Mononuclear cell (primary cell): ENCODE data around the gene UPK3B. TPM values are rescaled to one million over a fixed set of nuclear protein-coding genes. Genes with fewer than 3 reads are reported as not detected.
"Not testable (repeated sequence)": the region's sequence is repeated elsewhere in the genome, so short reads cannot be mapped to it uniquely, and the experiment has no call there.

Experiments
- H3K27me3 ChIP-seq: 2 replicates; pipeline ENCODE4 v1.6.0; 2011; ENCODE audit warnings: low read length, control low read depth; ENCODE audit not compliant: insufficient read depth
- H3K4me1 ChIP-seq: 2 replicates; pipeline ENCODE4 v1.5.1; 2011; ENCODE audit warnings: mild to moderate bottlenecking, low read length, control low read depth; ENCODE audit not compliant: insufficient read depth
- H3K4me3 ChIP-seq: 2 replicates; pipeline ENCODE4 v1.5.1; 2011; ENCODE audit warnings: mild to moderate bottlenecking, low read length, moderate library complexity
- H3K9me3 ChIP-seq: 2 replicates; pipeline ENCODE4 v1.5.1; 2011; ENCODE audit warnings: low read depth, mild to moderate bottlenecking, control low read depth, low read length
- total RNA-seq: library from RNA; depleted of rRNA; stranded (reverse); fragments of >200 nt; gene quantifications from one replicate; pipeline ENCODE4 v1.2.3, GENCODE V29; 2012

UPK3B gene
- total RNA-seq, 1 donor: 0.52 TPM

DNA sequence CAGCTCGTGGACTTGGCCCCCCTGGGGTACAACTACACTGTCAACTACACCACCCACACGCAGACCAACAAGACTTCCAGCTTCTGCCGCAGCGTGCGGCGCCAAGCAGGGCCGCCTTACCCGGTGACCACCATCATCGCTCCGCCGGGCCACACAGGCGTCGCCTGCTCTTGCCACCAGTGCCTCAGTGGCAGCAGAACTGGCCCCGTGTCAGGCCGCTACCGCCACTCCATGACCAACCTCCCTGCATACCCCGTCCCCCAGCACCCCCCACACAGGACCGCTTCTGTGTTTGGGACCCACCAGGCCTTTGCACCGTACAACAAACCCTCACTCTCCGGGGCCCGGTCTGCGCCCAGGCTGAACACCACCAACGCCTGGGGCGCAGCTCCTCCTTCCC lies 27.7 kb upstream of the UPK3B start:
- H3K4me1 ChIP-seq, H3K9me3 ChIP-seq, H3K4me3 ChIP-seq, H3K27me3 ChIP-seq: not testable (repeated sequence)

DNA sequence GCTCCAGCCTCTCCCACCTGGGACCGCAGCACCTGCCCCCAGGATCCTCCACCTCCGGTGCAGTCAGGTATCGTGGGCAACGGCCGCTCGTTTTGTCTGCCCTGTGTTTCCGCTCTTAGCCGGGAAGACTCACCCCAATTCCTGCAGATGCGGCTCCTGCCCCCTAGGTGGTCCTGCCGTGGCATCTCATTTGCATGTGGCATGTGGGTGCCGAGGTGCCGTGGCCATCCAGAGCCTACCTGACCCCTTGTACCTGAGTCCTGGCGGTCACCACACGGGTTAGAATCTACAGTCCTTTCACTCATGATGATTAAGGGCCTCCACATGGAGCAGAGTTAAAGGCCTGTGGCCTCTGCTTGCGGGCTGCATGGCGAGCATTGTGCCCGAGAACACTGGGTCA lies 27.3 kb upstream of the UPK3B start:
- H3K4me3 ChIP-seq, H3K4me1 ChIP-seq, H3K9me3 ChIP-seq, H3K27me3 ChIP-seq: not testable (repeated sequence)

GRCh38 chr7:76484456-76484855 lies 25.9 kb upstream of the UPK3B start:
- H3K27me3 ChIP-seq, H3K4me1 ChIP-seq, H3K9me3 ChIP-seq, H3K4me3 ChIP-seq: not testable (repeated sequence)

GRCh38 chr7:76485822-76486610 lies 24.3 kb upstream of the UPK3B start:
- H3K27me3 ChIP-seq, H3K9me3 ChIP-seq, H3K4me1 ChIP-seq, H3K4me3 ChIP-seq: not testable (repeated sequence)

DNA sequence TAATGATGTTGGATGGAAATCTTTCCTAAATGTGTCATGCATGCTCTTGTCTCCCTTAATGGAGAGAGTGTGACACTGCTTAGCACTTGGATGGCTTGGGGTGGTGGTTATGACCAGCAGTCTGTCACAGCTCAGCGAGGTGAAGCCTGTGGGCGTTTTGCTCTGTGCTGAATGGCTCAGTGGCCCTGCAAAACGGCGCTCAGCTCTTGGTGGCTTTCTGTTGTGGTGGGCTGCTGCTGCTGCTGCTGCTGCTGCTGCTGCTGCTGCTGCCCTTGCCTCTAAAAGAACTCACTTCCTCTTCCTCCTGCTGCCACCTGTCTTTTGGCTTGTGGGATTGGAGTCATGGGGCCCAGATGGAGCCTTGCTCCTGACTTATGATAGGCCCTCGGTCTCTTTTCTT lies 23.7 kb upstream of the UPK3B start:
- H3K4me1 ChIP-seq, H3K9me3 ChIP-seq, H3K27me3 ChIP-seq, H3K4me3 ChIP-seq: not testable (repeated sequence)

GRCh38 chr7:76487969-76488368 lies 22.4 kb upstream of the UPK3B start:
- H3K27me3 ChIP-seq, H3K4me1 ChIP-seq, H3K9me3 ChIP-seq, H3K4me3 ChIP-seq: not testable (repeated sequence)

DNA sequence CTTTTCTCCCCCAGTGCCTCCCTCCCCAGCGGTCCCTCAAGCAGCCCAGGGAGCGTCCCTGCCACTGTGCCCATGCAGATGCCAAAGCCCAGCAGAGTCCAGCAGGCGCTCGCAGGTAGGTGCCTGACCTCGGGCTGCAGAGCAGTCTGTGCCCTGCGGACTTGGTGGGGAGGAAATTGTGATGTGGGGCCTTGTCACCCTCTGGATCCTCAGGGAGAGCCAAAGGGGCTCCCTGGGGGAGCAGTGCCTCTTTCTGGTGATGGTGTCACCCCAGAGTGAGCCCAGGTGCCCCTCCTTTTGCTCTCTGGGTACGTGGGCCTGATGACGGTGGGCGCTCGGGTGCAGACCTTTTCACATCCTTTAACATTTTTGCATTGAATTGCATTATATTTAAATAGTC lies 18.2 kb upstream of the UPK3B start:
- H3K4me1 ChIP-seq, H3K4me3 ChIP-seq, H3K9me3 ChIP-seq, H3K27me3 ChIP-seq: not testable (repeated sequence)

DNA sequence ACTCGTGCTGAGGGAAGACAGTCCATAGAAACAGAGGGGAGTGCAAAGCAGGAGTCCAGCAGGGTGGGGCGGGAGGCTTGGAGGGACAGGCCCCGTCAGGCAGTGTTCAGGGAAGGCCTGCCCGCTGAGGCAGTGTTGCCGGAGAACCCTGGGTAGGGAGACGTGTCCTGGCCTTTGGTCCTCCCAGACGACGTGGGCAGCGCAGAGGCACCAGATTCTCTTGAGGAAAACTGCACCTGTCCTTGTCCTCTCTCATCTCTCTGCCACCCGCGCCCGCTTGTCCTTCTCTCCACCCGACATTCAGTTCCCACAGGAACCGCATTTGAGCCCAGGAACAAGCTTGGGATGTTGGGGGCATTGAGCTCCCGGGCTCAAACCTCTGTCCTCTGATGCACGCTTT lies 14.6 kb upstream of the UPK3B start:
- H3K4me1 ChIP-seq, H3K27me3 ChIP-seq, H3K9me3 ChIP-seq, H3K4me3 ChIP-seq: not testable (repeated sequence)

DNA sequence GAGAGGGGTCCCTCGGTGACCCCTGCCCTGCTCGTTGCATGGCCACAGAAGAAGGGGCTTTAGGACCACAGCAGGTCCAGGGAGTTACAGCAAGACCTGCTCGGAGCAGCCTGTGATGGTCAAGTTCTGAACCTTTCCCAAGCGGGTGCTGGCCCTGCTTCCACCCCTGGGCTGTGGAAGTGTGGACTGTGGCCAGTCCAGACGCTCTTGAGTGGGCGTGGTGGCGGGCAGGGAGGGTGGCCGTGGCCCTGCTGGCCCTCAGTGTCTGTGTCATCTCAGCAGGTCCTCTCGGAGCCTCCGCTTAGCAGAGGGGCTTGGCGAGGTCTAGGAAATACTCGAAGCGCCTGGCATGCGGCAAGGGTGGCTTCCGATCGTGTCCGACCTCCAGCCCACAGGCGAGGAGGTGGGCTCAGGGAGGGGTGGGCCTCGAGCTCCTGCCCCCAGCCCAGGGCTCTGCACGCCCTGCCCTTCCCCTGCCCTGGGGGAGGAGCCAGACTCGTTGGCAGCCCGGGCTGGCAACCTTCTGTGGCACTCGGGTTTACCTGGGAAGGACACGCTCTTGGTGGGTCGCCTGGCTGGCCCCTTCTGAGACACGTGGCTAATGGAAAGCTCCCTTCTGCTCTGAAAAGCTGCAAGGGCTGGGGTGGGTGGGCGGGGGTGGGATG lies 12.3 kb upstream of the UPK3B start:
- H3K4me3 ChIP-seq, H3K4me1 ChIP-seq, H3K9me3 ChIP-seq, H3K27me3 ChIP-seq: not testable (repeated sequence)

- H3K4me1 ChIP-seq, H3K4me3 ChIP-seq, H3K9me3 ChIP-seq, H3K27me3 ChIP-seq: not testable (repeated sequence)
These were observed 11.7 kb upstream of the UPK3B start for GRCh38 chr7:76498583-76499200.

DNA sequence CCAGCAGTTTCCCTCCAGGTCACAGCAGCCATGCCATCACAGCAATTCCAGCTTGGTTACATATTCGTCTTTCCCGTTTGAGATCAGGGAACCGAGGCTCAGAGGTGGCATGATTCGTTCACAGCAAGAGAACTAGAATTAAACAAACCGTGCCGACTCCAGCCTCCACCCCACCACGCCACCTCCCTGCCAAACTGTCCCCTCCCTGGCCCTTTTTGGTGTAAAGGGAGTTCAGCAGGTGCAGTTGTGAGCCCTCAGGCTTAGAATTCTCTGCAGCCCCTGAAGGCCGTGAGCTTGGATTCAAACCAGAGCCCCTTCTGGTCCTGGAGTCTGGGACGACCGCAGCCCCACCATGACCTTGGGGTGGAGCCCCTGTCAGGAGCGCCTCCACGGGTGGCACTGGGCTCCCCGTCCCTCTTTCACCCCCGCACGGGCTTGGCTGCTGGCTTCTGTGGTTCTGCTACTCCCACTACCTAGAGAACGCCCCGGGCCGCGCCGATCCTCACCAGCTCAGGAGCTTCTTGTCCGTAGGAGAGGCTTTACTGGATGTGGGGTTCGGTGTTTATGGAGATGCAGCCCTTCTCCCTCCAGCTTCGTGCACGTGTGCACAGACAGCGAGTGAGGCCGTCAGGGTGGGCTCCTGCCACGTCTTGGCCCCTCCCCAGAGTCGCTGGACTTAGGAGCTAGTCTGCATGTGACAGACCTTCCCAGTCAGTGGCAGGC lies 11.0 kb upstream of the UPK3B start:
- not testable (repeated sequence) for H3K4me3 ChIP-seq, H3K9me3 ChIP-seq, H3K27me3 ChIP-seq, H3K4me1 ChIP-seq

DNA sequence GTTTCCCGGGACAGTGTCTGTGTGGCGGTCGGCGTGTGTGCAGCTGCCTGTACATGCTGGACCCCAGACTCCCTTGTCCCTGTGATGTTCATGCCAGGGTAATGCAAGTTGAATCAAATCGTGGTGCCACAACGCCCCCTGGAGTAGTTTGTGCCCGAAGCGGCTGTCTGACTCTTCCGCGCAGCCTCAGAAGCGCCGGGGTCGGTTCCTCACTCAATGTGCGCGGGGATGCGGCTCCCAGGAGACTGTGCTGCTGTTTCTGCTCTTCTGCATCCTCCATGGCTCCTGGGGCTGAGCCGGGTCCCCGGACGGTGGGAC lies 10.5 kb upstream of the UPK3B start:
- H3K4me3 ChIP-seq, H3K4me1 ChIP-seq, H3K9me3 ChIP-seq, H3K27me3 ChIP-seq: not testable (repeated sequence)

- H3K4me1 ChIP-seq, H3K4me3 ChIP-seq, H3K27me3 ChIP-seq, H3K9me3 ChIP-seq: not testable (repeated sequence)
These were observed 8.1 kb upstream of the UPK3B start for GRCh38 chr7:76502224-76502623.

- H3K9me3 ChIP-seq, H3K4me1 ChIP-seq, H3K4me3 ChIP-seq, H3K27me3 ChIP-seq: not testable (repeated sequence)
These were observed 7.5 kb upstream of the UPK3B start for GRCh38 chr7:76502836-76503235.

- H3K4me1 ChIP-seq, H3K4me3 ChIP-seq, H3K27me3 ChIP-seq, H3K9me3 ChIP-seq: not testable (repeated sequence)
These were observed 7.1 kb upstream of the UPK3B start for GRCh38 chr7:76503244-76503643.
